Esophagus muscularis mucosa (tissue), 4 donors: ENCODE measurements around the gene ATP5PB. TPM values are rescaled to one million over a fixed set of nuclear protein-coding genes. Genes with fewer than 3 reads are reported as not detected.
A peak's percentile ranks its signal among the peaks of the same experiment; 100 is the strongest.

ENCODE experiments used
- DNase-seq: peaks from one replicate; pipeline ENCODE4 v3.0.0-alpha.2; 2017; ENCODE audit errors: extremely low spot score
- H3K27ac ChIP-seq, 4 donors: fragments of 200-600 bp; sonication (generic); replicated peaks in 1 of 4; 1 replicate in 3 of 4; 2 replicates in 1 of 4; pipeline ENCODE4 v1.5.1; 2016 to 2019; ENCODE audit warnings: mild to moderate bottlenecking in 1 of 4
- H3K27me3 ChIP-seq, 4 donors: fragments of 200-600 bp; sonication (generic); one replicate each; pipeline versions ENCODE4 v1.5.1 to v1.6.0; 2016 to 2019
- H3K36me3 ChIP-seq, 4 donors: fragments of 200-600 bp; sonication (generic); one replicate each; pipeline ENCODE4 v1.5.1; 2016 to 2019
- H3K4me1 ChIP-seq, 4 donors: fragments of 200-600 bp; sonication (generic); one replicate each; pipeline ENCODE4 v1.5.1; 2016 to 2019
- H3K4me3 ChIP-seq, 4 donors: fragments of 200-600 bp; sonication (generic); 1 replicate in 2 of 4; 2 replicates in 2 of 4; pipeline ENCODE4 v1.5.1; 2016 to 2019; ENCODE audit warnings: mild to moderate bottlenecking in 4 of 4, moderate library complexity in 1 of 4
- H3K9me3 ChIP-seq, 4 donors: fragments of 200-600 bp; sonication (generic); 1 replicate in 3 of 4; 2 replicates in 1 of 4; pipeline ENCODE4 v1.5.1; 2016 to 2019
- CTCF ChIP-seq, 3 experiments: fragments of 200-600 bp in 2 of 3; fragments of 450-650 bp in 1 of 3; sonication (generic) in 2 of 3; IDR thresholded peaks; one replicate each; pipeline ENCODE4 v1.5.1; 2017 to 2019; ENCODE audit warnings: antibody characterized with exemption in 3 of 3, mild to moderate bottlenecking in 2 of 3, moderate library complexity in 1 of 3
- EP300 ChIP-seq: sonication (generic); formaldehyde crosslinking; IDR thresholded peaks from one replicate; pipeline ENCODE4 v1.6.1; 2017; ENCODE audit warnings: antibody characterized with exemption
- POLR2A ChIP-seq: fragments of 450-650 bp; IDR thresholded peaks from one replicate; pipeline ENCODE4 v1.6.1; 2017; ENCODE audit warnings: antibody characterized with exemption, moderate library complexity, mild to moderate bottlenecking, low read depth
- POLR2AphosphoS5 ChIP-seq, 2 donors: sonication (generic); formaldehyde crosslinking; IDR thresholded peaks; one replicate each; pipeline ENCODE4 v1.6.1; 2017; ENCODE audit warnings: antibody characterized with exemption in 2 of 2
- WGBS: methylation state at CpG from one replicate; pipeline ENCODE4 v1.1.5; 2018; 5-methylcytosine and 5-hydroxymethylcytosine counted together
- intact Hi-C: fragments of 100-400 bp; cut with DNase I; formaldehyde crosslinking; loops from one replicate; pipeline ENCODE4 v1.15.1; 2023
- total RNA-seq, 4 donors: library from RNA; depleted of rRNA; stranded (reverse); fragments of >200 nt; gene quantifications; one replicate each; pipeline versions ENCODE4 v1.1.0 to v1.2.1, GENCODE V29; 2016

The ATP5PB gene
- total RNA-seq, 4 donors from 2014 or later: 177 to 203 (median 192) TPM

GRCh38 chr1:111480674-111481073, 31.4 kb downstream of the ATP5PB start:
- peaks cover 9 to 25% (median 16%) of the 10 kb centered on the region in 4 donors for H3K4me1 ChIP-seq
- no peak overlapping the region for H3K4me3 ChIP-seq
- no peak for DNase-seq
- H3K36me3 ChIP-seq: peaks cover 0 to 13% (median 4%) of the 10 kb centered on the region in 4 donors
- 72% methylated on average over 1 of the region's 1 CpG for WGBS
- intact Hi-C loops: loop anchor here (5.0 kb wide), 2 partner anchors 227 to 277 kb away; partner anchors contain the start of gene DDX20
- TF ChIP-seq EP300 (no peak), POLR2A (no peak), POLR2AphosphoS5 (IDR thresholded peaks at IDR 0.05) (no peak), CTCF (IDR thresholded peaks at IDR 0.05) (no peak)
- H3K27me3 ChIP-seq: no peaks in the 10 kb centered on the region
- no peak overlapping the region for H3K27ac ChIP-seq
- no peaks in the 10 kb centered on the region for H3K9me3 ChIP-seq

DNA sequence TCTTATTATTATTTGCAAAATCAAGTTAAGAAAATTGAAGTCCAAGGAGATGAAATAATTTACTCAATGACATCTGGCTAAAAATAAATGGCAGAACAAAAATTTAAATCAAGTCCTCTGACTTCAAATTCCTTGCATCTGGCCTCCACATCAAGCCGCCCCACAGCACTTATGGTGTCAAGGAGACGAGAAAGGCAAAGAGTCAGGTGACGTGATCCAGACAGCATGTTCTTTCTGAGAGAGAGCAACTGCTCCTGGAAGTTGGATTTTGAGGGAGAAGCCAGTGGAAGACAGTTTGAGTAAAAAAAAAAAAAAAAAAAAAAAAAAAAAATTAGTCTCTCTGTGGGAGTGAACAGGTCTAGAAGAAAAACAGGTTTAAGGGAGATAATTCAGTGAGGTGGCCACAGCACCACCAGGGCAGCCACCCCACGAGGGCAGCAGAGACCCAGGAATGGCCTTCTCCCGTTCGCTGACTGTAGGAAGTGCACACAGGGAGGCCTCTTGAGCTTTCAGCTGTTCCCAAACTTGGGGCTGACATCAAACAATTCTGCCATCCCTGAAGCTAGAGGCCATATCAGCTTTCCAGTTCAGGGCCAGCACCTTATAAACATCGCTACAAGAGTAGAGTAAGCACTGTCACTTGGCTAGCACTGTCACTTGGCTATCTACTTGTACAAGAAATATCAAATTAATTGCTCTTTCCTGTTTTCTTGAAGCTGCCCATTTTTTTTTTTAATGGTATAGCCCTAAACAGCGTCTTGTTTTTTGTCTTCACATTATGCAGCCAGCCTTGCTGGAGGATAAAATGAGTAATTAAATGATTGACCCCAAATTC, 32.3 kb downstream of the ATP5PB start:
- H3K27ac ChIP-seq: no peak overlapping the region
- peaks cover 9 to 25% (median 13%) of the 10 kb centered on the region in 4 donors for H3K4me1 ChIP-seq
- H3K9me3 ChIP-seq: no peaks in the 10 kb centered on the region
- whole genome bisulfite sequencing: 30% methylated on average over 8 of the region's 8 CpGs
- H3K36me3 ChIP-seq: peaks cover 0 to 13% (median 4%) of the 10 kb centered on the region in 4 donors
- no peaks in the 10 kb centered on the region for H3K27me3 ChIP-seq
- peak; percentile 94 for DNase-seq
- TF ChIP-seq EP300: no peak
- TF ChIP-seq POLR2AphosphoS5 (IDR thresholded peaks at IDR 0.05): peak in 1 of 2 donors; percentile 42
- no peak for TF ChIP-seq POLR2A
- peak; percentile 70 to 92 (median 73) for TF ChIP-seq CTCF (IDR thresholded peaks at IDR 0.05)
- intact Hi-C loops: loop anchor here (5.0 kb wide), 2 partner anchors 226 to 276 kb away; partner anchors contain the start of gene DDX20
- no peak overlapping the region for H3K4me3 ChIP-seq

DNA sequence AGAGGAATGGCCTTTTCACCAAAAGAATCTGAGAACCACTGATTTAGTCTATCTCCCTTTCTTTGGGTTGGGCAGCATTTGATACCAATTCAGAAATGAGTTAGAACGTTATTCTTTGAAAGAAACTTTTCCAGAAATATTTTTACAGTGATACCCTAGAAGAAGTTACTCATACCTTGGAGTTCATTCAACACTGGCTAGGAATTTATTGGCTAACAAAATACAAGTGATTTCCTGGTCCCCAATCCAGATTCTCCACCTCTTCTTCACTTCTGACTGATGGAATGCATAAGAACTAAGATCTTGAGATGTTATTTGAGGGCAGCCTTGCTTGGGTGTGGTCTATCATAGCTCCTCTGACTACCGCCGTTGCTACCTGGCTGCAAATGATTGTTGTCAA, 33.9 kb downstream of the ATP5PB start:
- Histone ChIP-seq H3K36me3 (peaks cover 0 to 4% (median under 1%) of the 10 kb centered on the region in 4 donors), H3K27me3 (no peaks in the 10 kb centered on the region), H3K4me1 (peaks cover 9 to 20% (median 10%) of the 10 kb centered on the region in 4 donors), H3K4me3 (no peak overlapping the region), H3K27ac (no peak overlapping the region), H3K9me3 (no peaks in the 10 kb centered on the region)
- 74% methylated on average over 3 of the region's 3 CpGs for WGBS
- TF ChIP-seq POLR2A (no peak), POLR2AphosphoS5 (IDR thresholded peaks at IDR 0.05) (no peak), CTCF (IDR thresholded peaks at IDR 0.05) (no peak), EP300 (no peak)
- DNase-seq: peak; percentile 75
- intact Hi-C loops: loop anchor here (5.0 kb wide), 2 partner anchors 224 to 274 kb away; partner anchors contain the start of gene DDX20

GRCh38 chr1:111483876-111484275, 34.6 kb downstream of the ATP5PB start:
- intact Hi-C loops: loop anchor here (5.0 kb wide), 2 partner anchors 223 to 273 kb away; partner anchors contain the start of gene DDX20
- Histone ChIP-seq H3K27me3 (no peaks in the 10 kb centered on the region), H3K4me3 (no peak overlapping the region), H3K36me3 (no peaks in the 10 kb centered on the region), H3K27ac (no peak overlapping the region), H3K4me1 (peaks cover 9 to 20% (median 10%) of the 10 kb centered on the region in 4 donors), H3K9me3 (no peaks in the 10 kb centered on the region)
- no peak for TF ChIP-seq CTCF (IDR thresholded peaks at IDR 0.05)
- TF ChIP-seq EP300: no peak
- TF ChIP-seq POLR2A: no peak
- no peak for TF ChIP-seq POLR2AphosphoS5 (IDR thresholded peaks at IDR 0.05)
- peak; percentile 78 for DNase-seq
- 90% methylated on average over 2 of the region's 2 CpGs for WGBS
